GM23338 (cell line): ENCODE measurements around the gene ZG16B.

Experiments
- EZH2 ChIP-seq: fragments of 200-600 bp; sonication (generic); IDR thresholded peaks from one replicate; pipeline ENCODE4 v1.8.0; 2017; ENCODE audit warnings: antibody characterized with exemption, mild to moderate bottlenecking, low read depth; ENCODE audit not compliant: unreplicated experiment
- EZH2phosphoT487 ChIP-seq: fragments of 200-600 bp; sonication (generic); IDR thresholded peaks from one replicate; pipeline ENCODE4 v1.8.1; 2018; ENCODE audit warnings: antibody characterized with exemption; ENCODE audit not compliant: unreplicated experiment
- POLR2AphosphoS5 ChIP-seq: IDR thresholded peaks from 2 replicates; pipeline ENCODE4 v1.6.1; 2016; ENCODE audit warnings: antibody characterized with exemption, low read depth
- TF ChIP-seq, protein P1 (sequence below), 2 experiments: fragments of 200-600 bp in 1 of 2; sonication (generic) in 1 of 2; conservative IDR thresholded peaks; 2 replicates each; pipeline versions ENCODE4 v1.5.1 to v1.6.1; 2016 to 2017; ENCODE audit warnings: antibody characterized with exemption in 2 of 2, low read depth in 2 of 2, mild to moderate bottlenecking in 2 of 2, moderate library complexity in 1 of 2
- TF ChIP-seq, protein P2 (sequence below): IDR thresholded peaks from 2 replicates; pipeline ENCODE4 v1.6.1; 2016; ENCODE audit warnings: antibody characterized with exemption

DNA sequence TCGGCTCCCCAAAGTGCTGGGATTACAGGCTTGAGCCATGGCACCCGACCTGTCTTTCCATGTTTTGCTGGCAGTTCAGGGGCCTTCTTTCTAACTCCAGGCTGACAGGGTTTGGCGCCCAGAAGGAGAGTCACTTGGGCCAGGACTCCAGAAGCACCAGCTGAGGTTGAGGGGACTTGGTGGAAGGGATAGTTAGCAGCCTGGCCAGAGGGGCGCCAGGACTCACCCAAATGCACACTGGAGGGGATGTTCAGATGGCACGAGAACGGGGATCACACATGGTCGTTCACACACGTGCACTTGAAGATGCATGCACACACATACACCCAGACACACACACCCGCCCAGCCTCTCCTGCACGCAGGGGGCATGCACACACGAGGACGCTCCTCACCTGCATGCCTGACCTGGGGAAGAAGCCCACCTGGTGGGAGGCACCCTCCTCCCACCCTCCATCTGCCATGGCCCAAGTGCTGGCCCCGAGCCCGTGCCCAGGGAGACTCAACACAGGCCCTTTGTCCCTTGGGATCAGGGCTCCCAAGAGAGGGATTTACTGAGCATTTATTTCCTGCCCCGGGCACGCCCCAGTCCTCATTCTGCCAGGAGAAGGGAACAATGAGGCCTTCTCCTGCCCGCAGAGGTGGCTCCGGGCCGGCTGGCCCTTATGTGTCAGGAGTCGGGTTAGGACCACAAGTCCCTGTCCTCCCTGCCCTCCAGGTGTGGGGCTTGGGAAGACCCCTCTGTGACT is 15.4 kb upstream of the ZG16B start:
- TF ChIP-seq, protein P1, sequence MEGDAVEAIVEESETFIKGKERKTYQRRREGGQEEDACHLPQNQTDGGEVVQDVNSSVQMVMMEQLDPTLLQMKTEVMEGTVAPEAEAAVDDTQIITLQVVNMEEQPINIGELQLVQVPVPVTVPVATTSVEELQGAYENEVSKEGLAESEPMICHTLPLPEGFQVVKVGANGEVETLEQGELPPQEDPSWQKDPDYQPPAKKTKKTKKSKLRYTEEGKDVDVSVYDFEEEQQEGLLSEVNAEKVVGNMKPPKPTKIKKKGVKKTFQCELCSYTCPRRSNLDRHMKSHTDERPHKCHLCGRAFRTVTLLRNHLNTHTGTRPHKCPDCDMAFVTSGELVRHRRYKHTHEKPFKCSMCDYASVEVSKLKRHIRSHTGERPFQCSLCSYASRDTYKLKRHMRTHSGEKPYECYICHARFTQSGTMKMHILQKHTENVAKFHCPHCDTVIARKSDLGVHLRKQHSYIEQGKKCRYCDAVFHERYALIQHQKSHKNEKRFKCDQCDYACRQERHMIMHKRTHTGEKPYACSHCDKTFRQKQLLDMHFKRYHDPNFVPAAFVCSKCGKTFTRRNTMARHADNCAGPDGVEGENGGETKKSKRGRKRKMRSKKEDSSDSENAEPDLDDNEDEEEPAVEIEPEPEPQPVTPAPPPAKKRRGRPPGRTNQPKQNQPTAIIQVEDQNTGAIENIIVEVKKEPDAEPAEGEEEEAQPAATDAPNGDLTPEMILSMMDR (conservative IDR thresholded peaks at IDR 0.05; ENCODE audit: low read depth in 2 of 2) = no peak
- TF ChIP-seq POLR2AphosphoS5 (no peak), EZH2phosphoT487 (no peak), EZH2 (no peak)
- TF ChIP-seq, protein P2, sequence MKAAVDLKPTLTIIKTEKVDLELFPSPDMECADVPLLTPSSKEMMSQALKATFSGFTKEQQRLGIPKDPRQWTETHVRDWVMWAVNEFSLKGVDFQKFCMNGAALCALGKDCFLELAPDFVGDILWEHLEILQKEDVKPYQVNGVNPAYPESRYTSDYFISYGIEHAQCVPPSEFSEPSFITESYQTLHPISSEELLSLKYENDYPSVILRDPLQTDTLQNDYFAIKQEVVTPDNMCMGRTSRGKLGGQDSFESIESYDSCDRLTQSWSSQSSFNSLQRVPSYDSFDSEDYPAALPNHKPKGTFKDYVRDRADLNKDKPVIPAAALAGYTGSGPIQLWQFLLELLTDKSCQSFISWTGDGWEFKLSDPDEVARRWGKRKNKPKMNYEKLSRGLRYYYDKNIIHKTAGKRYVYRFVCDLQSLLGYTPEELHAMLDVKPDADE = no peak
